K562 (cell line): ENCODE data around the gene THAP5. TPM values are rescaled to one million over a fixed set of nuclear protein-coding genes. Genes with fewer than 3 reads are reported as not detected.

Experiments used
- BRF1 ChIP-seq: IDR thresholded peaks from 3 replicates; pipeline ENCODE4 v1.6.1; 2011; ENCODE audit warnings: borderline replicate concordance, mild to moderate bottlenecking; ENCODE audit not compliant: insufficient read length; ENCODE audit errors: extremely low read depth
- CEBPB ChIP-seq: fragments of 450-650 bp; IDR thresholded peaks from 2 replicates; pipeline ENCODE4 v1.6.1; 2016; ENCODE audit warnings: missing genetic modification characterization, missing compliant biosample characterization
- FOS ChIP-seq: IDR thresholded peaks from 3 replicates; pipeline ENCODE4 v1.6.1; 2011; ENCODE audit not compliant: insufficient read length; ENCODE audit errors: extremely low read depth
- FOXO4 ChIP-seq: fragments of 450-650 bp; formaldehyde crosslinking; IDR thresholded peaks from 2 replicates; pipeline ENCODE4 v1.4.0; 2020; ENCODE audit warnings: mild to moderate bottlenecking, moderate library complexity
- HBP1 ChIP-seq: fragments of 450-650 bp; formaldehyde crosslinking; IDR thresholded peaks from 2 replicates; pipeline ENCODE4 v1.4.0; 2022; ENCODE audit warnings: missing genetic modification characterization
- HSF4 ChIP-seq: fragments of 250-450 bp; sonication (Bioruptor Pico); IDR thresholded peaks from 2 replicates; pipeline ENCODE4 v2.1.2; 2022; ENCODE audit warnings: mild to moderate bottlenecking, moderate library complexity, borderline replicate concordance
- NCOA4 ChIP-seq: fragments of 450-650 bp; IDR thresholded peaks from 2 replicates; pipeline ENCODE4 v1.6.1; 2018; ENCODE audit warnings: mild to moderate bottlenecking; ENCODE audit not compliant: partially characterized antibody
- PHB2 ChIP-seq: fragments of 450-650 bp; IDR thresholded peaks from 2 replicates; pipeline ENCODE4 v1.6.1; 2017; ENCODE audit warnings: low read depth
- RBM34 ChIP-seq: fragments of 200-400 bp; formaldehyde crosslinking; IDR thresholded peaks from 2 replicates; pipeline ENCODE4 v1.6.1; 2018; ENCODE audit warnings: low read length, borderline replicate concordance; ENCODE audit not compliant: insufficient read depth
- SAFB2 ChIP-seq: fragments of 200-400 bp; formaldehyde crosslinking; IDR thresholded peaks from 2 replicates; pipeline ENCODE4 v1.6.1; 2018; ENCODE audit warnings: borderline replicate concordance, low read length, low read depth, moderate library complexity; ENCODE audit not compliant: severe bottlenecking
- STAT5A ChIP-seq: IDR thresholded peaks from 2 replicates; pipeline ENCODE4 v1.6.1; 2012; ENCODE audit warnings: low read length, inconsistent platforms, borderline replicate concordance
- TRIM24 ChIP-seq, 2 experiments: fragments of 450-650 bp; IDR thresholded peaks; 2 replicates each; pipeline ENCODE4 v1.6.1; 2016
- ZNF143 ChIP-seq: sonication (generic); formaldehyde crosslinking; IDR thresholded peaks from 2 replicates; pipeline ENCODE4 v1.9.0; 2022; ENCODE audit warnings: mild to moderate bottlenecking, missing genetic modification reagents
- ZNF586 ChIP-seq: fragments of 450-650 bp; formaldehyde crosslinking; conservative IDR thresholded peaks from 2 replicates; pipeline ENCODE4 v1.4.0; 2020; ENCODE audit warnings: mild to moderate bottlenecking, moderate library complexity
- polyA plus RNA-seq, 8 experiments: library from polyadenylated mRNA; depleted of rRNA in 4 of 8; stranded (reverse) in 5 of 8; unstranded in 3 of 8; fragments of >200 nt; fragmentation: Nextera tagmentation in 2 of 8; fragmentation: Illumina TruSeq in 1 of 8; extraction: Ambion mirVana in 2 of 8; extraction: Trizol in 1 of 8; gene quantifications; 2 replicates each; pipeline versions ENCODE4 v1.2.1 to v1.2.3, GENCODE V29; 2011 to 2014; ENCODE audit warnings: inconsistent platforms in 1 of 8, missing spikeins in 1 of 8
- total RNA-seq, 7 experiments: library from RNA; depleted of rRNA in 6 of 7; stranded (reverse); fragments of >200 nt in 6 of 7; fragmentation: Illumina TruSeq in 2 of 7; extraction: Trizol in 2 of 7; gene quantifications; 2 replicates each; pipeline versions ENCODE4 v1.2.1 to v1.2.3, GENCODE V29; 2011 to 2021; ENCODE audit warnings: low replicate concordance in 1 of 7
- TF ChIP-seq, protein P1 (sequence below): fragments of 450-650 bp; IDR thresholded peaks from 2 replicates; pipeline ENCODE4 v1.6.1; 2017; ENCODE audit warnings: antibody characterized with exemption
- TF ChIP-seq, protein P2 (sequence below): fragments of 250-450 bp; sonication (Bioruptor Pico); IDR thresholded peaks from 2 replicates; pipeline ENCODE4 v1.8.0; 2021; ENCODE audit warnings: borderline replicate concordance, mild to moderate bottlenecking, moderate library complexity; ENCODE audit not compliant: poor library complexity, severe bottlenecking
- TF ChIP-seq, protein P3 (sequence below): fragments of 250-450 bp; sonication (Bioruptor Pico); IDR thresholded peaks from 2 replicates; pipeline ENCODE4 v1.5.0; 2021; ENCODE audit warnings: mild to moderate bottlenecking, moderate library complexity

THAP5 gene
- total and polyA plus RNA-seq, 9 of the 15 experiments (the other 6 are each of a cell fraction or from before 2014, with no cell fraction given) = 16.5 to 58.1 (median 28.2) TPM

GRCh38 chr7:108568801-108569380 lies 615 bp downstream of the THAP5 start (continued):
- TF ChIP-seq PHB2 = 0 out of 2 replicates have a peak, but pooled peaks have one; percentile 23
- TF ChIP-seq NCOA4 = no peak
- no peak for TF ChIP-seq SAFB2
- no peak for TF ChIP-seq HSF4 (CRISPR knock-in tag)
- TF ChIP-seq FOS = no peak
- peak; percentile 86 for TF ChIP-seq CEBPB (tag)
- no peak for TF ChIP-seq STAT5A
- TF ChIP-seq, protein P1, sequence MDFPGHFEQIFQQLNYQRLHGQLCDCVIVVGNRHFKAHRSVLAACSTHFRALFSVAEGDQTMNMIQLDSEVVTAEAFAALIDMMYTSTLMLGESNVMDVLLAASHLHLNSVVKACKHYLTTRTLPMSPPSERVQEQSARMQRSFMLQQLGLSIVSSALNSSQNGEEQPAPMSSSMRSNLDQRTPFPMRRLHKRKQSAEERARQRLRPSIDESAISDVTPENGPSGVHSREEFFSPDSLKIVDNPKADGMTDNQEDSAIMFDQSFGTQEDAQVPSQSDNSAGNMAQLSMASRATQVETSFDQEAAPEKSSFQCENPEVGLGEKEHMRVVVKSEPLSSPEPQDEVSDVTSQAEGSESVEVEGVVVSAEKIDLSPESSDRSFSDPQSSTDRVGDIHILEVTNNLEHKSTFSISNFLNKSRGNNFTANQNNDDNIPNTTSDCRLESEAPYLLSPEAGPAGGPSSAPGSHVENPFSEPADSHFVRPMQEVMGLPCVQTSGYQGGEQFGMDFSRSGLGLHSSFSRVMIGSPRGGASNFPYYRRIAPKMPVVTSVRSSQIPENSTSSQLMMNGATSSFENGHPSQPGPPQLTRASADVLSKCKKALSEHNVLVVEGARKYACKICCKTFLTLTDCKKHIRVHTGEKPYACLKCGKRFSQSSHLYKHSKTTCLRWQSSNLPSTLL = no peak
- no peak for TF ChIP-seq ZNF586 (CRISPR knock-in tag)
- TF ChIP-seq, protein P2, sequence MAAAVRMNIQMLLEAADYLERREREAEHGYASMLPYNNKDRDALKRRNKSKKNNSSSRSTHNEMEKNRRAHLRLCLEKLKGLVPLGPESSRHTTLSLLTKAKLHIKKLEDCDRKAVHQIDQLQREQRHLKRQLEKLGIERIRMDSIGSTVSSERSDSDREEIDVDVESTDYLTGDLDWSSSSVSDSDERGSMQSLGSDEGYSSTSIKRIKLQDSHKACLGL = no peak
- peak in 1 of 2 experiments; percentile 19; a peak in 1 of 4 replicates for TF ChIP-seq TRIM24 (IDR thresholded peaks at IDR 0.05)
- no peak for TF ChIP-seq RBM34
- TF ChIP-seq BRF1 = no peak
- no peak for TF ChIP-seq ZNF143 (CRISPR knock-in tag)
- 0 out of 2 replicates have a peak, but pooled peaks have one; percentile 13 for TF ChIP-seq HBP1 (CRISPR knock-in tag)
- TF ChIP-seq, protein P3, sequence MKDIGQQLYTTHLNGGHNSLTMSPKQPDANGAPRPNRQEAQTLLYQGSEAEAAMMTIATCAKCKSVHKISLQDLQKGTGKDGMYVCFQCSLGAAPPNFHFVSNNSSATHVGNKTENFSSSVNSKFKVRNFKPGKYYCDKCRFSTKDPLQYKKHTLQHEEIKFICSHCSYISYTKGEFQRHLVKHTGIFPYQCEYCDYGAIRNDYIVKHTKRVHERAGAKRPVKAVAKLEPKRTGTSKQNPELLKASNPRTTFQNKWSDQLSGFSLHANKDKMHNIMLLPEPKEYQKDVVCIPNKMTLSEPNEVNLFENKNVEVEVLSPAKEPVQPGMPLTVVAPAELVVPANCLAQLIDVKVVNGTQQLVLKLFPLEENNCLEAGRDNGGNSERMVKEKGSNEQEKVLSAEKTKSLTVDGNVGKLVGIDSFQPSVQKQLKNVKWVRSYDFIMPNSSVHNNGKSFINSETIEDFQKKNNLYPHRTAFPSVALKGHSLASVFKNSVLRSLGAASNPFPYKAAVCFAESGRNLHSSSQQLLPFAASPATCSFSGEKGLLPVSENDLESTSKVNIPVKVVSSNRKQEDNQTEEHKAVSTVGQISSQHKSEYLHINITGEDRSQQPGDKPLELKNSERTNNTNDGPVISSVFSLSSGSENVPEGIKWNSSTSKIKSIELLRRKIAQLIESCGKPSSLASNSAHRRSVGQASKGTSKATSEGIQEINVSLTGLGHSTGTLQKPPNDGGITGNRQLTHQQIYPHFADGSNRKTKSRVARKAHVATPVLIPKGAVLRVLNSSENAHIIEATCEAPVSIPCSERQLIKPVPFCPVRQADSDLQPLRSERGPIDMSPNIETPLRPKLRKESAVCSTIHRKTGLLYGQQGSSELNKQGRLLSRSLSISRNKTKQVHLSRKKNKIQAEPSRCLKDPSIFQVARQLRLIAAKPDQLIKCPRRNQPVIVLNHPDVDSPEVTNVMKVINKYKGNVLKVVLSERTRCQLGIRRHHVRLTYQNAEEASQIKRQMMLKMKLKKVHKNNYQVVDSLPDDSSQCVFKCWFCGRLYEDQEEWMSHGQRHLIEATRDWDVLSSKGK (CRISPR knock-in tag) = no peak
- TF ChIP-seq FOXO4 (CRISPR knock-in tag) = 0 out of 2 replicates have a peak, but pooled peaks have one; percentile 45
